Measurements from ENCODE around the gene CCDC187.

The CCDC187 gene

GRCh38 chr9:136311051-136312008 is 7.4 kb upstream of the CCDC187 start:
- DNase-seq (ENCODE audit: low read depth in 2 of 2), result no peak

GRCh38 chr9:136310273-136311030 is 6.6 kb upstream of the CCDC187 start:
- no peak for DNase-seq (ENCODE audit: low read depth in 2 of 2)

- DNase-seq (ENCODE audit: low read depth in 2 of 2), result no peak
Observed at GRCh38 chr9:136309806-136310220, 5.9 kb upstream of the CCDC187 start.

GRCh38 chr9:136309101-136309801 is 5.4 kb upstream of the CCDC187 start:
- DNase-seq (ENCODE audit: low read depth in 2 of 2), result no peak

- DNase-seq (ENCODE audit: low read depth in 2 of 2), result no peak
Observed at GRCh38 chr9:136308702-136309053, 4.8 kb upstream of the CCDC187 start.

- no peak for DNase-seq (ENCODE audit: low read depth in 2 of 2)
Observed at GRCh38 chr9:136308006-136308701, 4.3 kb upstream of the CCDC187 start.

- DNase-seq (ENCODE audit: low read depth in 2 of 2), result no peak
Observed at GRCh38 chr9:136307215-136307750, 3.4 kb upstream of the CCDC187 start.

- DNase-seq (ENCODE audit: low read depth in 2 of 2), result no peak
Observed at GRCh38 chr9:136306211-136307208, 2.6 kb upstream of the CCDC187 start.

GRCh38 chr9:136305804-136306203 is 1.9 kb upstream of the CCDC187 start:
- no peak for DNase-seq (ENCODE audit: low read depth in 2 of 2)

GRCh38 chr9:136304981-136305380 is 1.1 kb upstream of the CCDC187 start:
- no peak for DNase-seq (ENCODE audit: low read depth in 2 of 2)

GRCh38 chr9:136304456-136304855 is 562 bp upstream of the CCDC187 start:
- no peak for DNase-seq (ENCODE audit: low read depth in 2 of 2)

- DNase-seq (ENCODE audit: low read depth in 2 of 2), result no peak
Observed at GRCh38 chr9:136303066-136303824, 649 bp downstream of the CCDC187 start.

- DNase-seq (ENCODE audit: low read depth in 2 of 2), result no peak
Observed at GRCh38 chr9:136302527-136302926, 1.4 kb downstream of the CCDC187 start.

GRCh38 chr9:136300866-136301265 is 3.0 kb downstream of the CCDC187 start:
- no peak for DNase-seq (ENCODE audit: low read depth in 2 of 2)

GRCh38 chr9:136300016-136300545 is 3.8 kb downstream of the CCDC187 start:
- no peak for DNase-seq (ENCODE audit: low read depth in 2 of 2)

- DNase-seq (ENCODE audit: low read depth in 2 of 2), result no peak
Observed at GRCh38 chr9:136299541-136299940, 4.4 kb downstream of the CCDC187 start.

GRCh38 chr9:136299116-136299515 is 4.8 kb downstream of the CCDC187 start:
- DNase-seq (ENCODE audit: low read depth in 2 of 2), result no peak

- DNase-seq (ENCODE audit: low read depth in 2 of 2), result no peak
Observed at GRCh38 chr9:136297766-136298735, 5.8 kb downstream of the CCDC187 start.
